Neural progenitor cell (in vitro differentiated cells): ENCODE measurements around the gene BCKDHB.

Experiments
- CTCF ChIP-seq: fragments of 200-600 bp; sonication (generic); IDR thresholded peaks from 2 replicates; pipeline ENCODE4 v1.5.1; 2017; ENCODE audit warnings: antibody characterized with exemption, mild to moderate bottlenecking
- EZH2 ChIP-seq: fragments of 200-600 bp; sonication (generic); IDR thresholded peaks from 2 replicates; pipeline ENCODE4 v1.6.1; 2017; ENCODE audit warnings: antibody characterized with exemption, mild to moderate bottlenecking, moderate library complexity
- EZH2phosphoT487 ChIP-seq: fragments of 200-600 bp; sonication (generic); IDR thresholded peaks from 2 replicates; pipeline ENCODE4 v1.6.1; 2017; ENCODE audit warnings: antibody characterized with exemption

- TF ChIP-seq EZH2phosphoT487 (no peak), CTCF (no peak), EZH2 (no peak)
Measured at GRCh38 chr6:80276861-80277260, 170.4 kb downstream of the BCKDHB start.
